Renal pelvis (tissue), 4 donors: Measurements from ENCODE around the gene MAPK1. TPM values are rescaled to one million over a fixed set of nuclear protein-coding genes. Genes with fewer than 3 reads are reported as not detected.
"Not testable (repeated sequence)": the region's sequence is repeated elsewhere in the genome, so short reads cannot be mapped to it uniquely, and the experiment has no call there.

Experiments
- DNase-seq: peaks from one replicate; pipeline ENCODE4 v3.0.0-alpha.2; 2013
- polyA plus RNA-seq, 3 donors: library from polyadenylated mRNA; unstranded; fragments of 120-200 nt; gene quantifications; one replicate each; pipeline ENCODE4 v1.2.1, GENCODE V29; 2013; ENCODE audit not compliant: insufficient read length in 3 of 3

The MAPK1 gene
- polyA plus RNA-seq, 3 donors: 126 to 135 (median 134) TPM

DNA sequence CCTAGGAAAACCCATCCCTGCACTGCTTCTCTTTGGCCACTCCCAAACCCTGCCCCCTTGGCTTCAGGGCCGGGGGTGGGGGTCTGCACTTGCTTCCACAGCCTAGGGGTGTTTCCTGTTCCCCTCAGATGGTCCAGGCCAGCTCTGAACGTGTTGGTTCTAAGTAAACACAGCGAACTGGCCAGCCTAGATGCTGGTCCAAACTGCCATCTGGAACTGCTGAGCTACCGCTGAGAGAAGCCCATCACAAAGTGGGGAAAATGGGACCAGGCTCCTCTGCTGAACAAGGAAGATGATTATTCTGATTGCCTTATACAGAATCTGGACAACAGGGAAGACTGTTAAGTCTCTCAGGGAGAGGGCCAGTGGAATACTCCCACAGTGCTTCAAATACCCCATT, 108.4 kb downstream of the MAPK1 start:
- DNase-seq: no peak

DNA sequence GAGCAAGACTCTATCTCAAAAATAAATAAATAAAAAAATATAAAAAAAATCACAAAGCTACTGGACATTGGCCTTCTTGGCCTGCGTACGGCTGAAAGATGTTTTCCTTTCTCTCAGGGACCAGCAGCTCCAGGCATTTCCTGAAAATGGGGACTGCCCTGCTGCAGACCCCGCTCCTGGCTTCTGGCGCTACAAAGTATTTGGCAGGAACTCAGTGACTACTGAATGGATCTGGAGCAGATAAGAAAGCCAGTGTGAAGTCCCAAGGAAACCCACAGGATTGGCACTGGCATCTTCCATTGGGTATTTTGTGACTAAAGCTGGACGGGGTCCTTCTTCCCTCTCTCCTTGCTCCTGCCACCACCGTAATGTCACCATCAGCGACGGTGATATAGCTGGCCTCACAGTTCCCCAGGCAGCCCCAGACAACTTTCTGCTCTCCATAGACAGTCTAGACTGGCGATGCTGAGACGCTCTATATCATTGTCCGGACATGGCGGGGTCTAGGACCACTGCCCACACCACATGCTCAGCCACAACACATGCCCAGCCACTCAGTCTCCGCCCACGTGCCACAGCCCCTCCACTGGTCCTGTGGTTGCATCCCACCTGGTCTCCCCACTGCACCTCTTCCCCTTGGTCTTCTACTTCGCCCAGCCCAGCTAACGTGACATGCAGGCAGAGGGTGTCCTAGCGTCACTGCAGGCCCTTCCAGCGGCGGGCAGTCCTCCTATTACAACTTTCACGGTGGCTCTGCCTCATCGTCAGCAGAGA, 109.2 kb downstream of the MAPK1 start:
- no peak for DNase-seq

DNA sequence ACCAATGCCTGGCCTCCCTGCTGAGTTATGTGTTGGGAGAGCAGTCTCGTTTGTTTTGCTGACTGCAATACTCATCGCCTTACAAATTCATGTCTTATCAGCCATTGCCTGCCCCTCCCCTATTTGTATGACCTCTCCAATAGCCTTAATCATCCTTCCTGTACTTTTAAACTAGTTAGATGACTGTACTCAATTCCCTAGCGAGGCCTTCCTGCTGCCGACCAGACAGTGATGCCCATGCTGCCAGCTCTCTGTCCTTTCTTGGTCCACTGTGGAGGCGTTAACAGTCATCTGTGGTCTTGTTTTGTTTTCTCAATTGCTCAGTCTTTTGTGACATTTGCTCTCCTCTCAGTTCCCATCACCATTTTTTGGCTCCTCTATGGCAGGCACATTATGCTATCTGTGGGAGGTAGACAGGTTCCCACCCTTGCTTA, 111.6 kb downstream of the MAPK1 start:
- no peak for DNase-seq

DNA sequence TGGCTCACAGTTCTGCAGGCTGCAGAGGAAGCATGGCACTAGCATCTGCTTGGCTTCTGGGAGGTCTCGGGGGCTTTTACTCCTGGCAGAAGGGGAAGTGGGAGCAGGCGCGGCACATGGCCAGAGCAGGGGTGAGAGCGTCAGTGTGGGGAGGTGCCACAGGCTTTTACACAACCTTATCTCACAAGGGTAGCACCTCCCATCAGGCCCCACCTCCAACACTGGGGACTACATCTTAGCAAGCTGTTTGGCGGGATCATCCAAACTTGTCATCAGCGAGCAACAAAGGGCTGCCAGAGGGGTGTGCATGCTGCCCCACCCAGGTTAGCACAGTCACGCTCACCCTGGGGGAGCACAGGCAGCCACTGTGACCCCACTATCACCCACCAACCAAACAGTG, 112.9 kb downstream of the MAPK1 start:
- no peak for DNase-seq

DNA sequence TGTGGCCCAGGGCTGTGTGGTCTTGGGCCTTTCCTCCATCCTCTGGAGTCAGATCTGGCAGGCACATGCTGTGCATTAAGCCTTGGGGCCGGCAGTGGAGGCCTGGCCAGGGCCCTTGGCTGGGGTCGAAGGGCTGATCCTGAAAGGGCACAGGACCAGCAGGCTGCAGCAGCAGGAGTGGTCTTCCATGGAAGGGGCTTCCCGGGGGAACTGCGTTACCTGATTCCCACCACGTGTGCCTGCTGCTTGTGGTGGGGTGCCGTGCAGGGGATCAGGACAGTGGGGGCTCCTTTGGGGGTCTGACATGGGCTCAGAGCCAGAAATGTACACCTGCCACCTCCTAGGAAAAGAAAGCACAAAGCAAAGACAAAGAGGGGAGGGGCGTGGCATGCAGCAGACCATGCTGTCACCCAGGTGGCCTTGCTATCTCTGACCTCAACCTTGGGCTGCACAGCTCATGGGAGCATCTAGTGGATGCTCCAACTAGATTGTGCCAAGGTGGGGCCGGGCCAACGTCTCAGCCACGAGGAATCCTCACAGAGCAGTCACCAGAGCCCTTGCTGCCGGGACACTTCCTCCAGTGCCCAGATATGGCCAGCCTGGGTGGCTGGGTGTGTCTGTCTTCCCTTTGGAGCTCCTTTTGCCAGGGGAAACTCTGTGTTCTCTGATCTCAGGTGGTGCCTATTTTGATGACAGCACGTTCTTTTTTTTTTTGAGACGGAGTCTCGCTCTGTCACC, 113.9 kb downstream of the MAPK1 start:
- no peak for DNase-seq

DNA sequence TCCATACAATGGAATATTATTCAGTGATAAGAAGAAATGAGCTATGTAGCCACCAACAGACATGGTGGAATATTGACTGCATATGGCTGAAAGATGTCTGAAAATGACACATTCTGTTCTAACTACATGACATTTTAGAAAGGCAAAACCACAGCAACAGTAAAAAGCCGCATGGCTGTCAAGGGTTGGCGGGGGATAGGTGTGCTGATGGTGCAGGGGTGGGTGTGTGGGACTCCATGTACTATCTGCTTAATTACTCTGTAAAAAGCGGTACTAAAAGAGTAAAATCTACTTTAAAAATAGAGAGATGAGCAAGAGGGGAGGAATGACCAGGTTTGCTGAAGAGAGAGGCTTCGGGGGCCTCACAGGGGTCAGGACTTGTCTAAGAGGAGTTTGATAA, 115.2 kb downstream of the MAPK1 start:
- no peak for DNase-seq

DNA sequence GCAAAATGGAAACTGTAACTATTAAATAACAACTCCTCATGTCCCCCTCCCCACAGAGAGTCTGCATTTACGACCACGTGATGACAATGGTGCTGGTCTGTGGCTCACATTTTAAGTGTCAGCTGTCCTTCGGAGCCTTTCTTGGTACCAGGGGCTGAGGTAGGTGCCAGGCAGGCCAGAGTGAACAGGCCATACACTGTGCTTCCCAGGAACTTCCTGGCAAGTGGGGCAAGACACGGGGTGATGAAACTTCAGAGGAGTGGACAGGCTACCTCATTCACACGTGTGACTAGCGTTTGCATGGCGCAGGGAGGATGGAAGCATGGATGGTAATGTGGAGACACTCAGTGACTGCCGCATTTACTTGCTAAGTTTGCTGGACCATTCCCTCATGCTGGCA, 121.5 kb downstream of the MAPK1 start:
- no peak for DNase-seq

DNA sequence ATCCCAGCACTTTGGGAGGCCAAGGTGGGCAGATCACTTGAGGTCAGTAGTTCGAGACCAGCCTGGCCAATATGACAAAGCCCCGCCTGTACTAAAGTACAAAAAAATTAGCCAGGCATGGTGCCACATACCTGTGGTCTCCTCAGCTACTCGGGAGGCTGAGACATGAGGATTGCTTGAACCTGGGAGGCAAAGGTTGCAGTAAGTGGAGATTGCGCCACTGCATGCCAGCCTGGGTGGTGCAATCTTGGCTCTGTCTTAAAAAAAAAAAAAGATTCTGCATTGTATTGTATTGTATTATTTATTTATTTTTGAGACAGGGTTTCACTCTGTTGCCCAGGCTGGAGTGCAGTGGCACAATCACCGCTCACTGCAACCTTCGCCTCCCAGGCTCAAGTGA, 122.5 kb downstream of the MAPK1 start:
- DNase-seq: not testable (repeated sequence)

DNA sequence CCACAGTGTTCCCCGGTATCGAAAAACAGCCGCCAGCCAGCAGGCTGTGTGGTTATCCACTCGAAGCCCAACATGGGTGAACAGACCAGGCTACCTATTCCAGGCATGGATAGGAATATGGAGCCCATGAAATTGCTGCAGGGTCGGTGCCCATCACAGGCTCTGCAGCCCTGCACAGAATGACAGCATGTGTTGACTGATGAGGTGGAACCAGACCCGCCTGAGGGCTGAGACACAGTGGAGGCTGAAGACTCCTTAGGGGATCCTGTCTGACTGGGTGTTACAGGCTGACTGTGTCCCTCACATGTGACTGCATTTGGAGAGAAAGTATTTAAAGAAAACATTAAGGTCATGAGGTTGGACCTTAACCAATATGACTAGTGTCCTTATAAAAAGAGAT, 125.7 kb downstream of the MAPK1 start:
- DNase-seq: no peak

DNA sequence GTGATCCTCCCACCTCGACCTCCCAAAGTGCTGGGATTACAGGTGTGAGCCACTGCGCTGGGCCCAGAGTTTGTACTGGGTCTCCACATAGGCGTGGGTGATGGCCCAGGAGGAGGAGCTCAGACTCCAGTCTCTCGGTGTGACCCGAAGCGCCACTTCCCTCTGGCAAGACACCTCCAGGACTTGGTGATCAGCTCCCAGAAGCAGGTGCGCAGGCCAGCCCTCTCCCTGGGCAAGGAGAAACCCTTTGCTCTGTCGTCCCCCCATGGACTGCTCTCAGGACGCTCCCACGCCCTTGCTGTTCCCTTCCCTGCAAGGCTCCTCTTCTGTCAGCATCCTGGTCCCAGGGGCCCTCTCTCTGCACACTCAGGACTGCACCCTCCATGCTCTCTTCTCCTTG, 126.4 kb downstream of the MAPK1 start:
- DNase-seq: no peak

DNA sequence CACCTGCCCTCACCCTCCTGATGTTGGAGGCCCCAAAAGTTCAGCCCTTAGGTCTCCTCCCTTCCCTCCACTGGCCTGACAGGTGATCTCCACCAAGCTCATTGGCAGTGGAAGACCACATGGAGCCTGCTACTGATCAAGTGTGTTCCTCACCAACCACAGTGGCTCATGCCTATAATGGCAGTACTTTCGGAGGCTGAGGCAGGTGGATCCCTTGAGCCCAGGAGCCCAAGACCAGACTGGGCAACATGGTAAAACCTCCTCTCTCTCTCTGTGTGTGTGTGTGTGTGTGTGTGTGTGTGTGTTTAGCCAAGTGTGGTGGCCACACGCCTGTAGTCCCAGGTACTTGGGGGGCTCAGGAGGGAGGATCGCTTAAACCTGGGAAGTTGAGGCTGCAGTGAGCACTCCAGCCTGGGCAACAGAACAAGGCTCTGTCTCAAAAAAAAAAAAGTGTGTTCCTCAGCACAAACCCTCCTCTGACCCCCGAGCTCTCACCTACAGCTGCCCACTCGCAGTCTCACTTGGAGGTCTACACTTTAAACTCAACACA, 127.5 kb downstream of the MAPK1 start:
- DNase-seq: no peak

DNA sequence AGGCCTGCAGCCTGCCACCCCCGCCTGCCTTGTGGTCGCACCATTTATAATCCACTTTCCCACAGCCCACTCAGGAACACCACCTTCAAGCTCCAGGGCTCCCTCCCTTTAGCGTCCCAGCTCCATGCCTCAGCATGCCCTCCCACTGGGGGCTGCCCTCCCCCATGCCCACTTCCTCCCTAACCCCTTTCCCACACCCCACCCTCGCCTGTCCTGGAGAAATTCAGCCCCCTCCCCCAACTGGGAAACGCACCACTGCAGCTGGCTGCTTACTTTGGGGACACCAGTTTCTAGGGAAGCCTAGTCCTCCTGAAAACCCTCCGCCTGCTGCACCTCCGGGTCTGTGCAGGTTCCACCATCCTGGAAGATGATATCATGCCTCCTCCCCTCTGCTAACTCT, 128.5 kb downstream of the MAPK1 start:
- DNase-seq: no peak

DNA sequence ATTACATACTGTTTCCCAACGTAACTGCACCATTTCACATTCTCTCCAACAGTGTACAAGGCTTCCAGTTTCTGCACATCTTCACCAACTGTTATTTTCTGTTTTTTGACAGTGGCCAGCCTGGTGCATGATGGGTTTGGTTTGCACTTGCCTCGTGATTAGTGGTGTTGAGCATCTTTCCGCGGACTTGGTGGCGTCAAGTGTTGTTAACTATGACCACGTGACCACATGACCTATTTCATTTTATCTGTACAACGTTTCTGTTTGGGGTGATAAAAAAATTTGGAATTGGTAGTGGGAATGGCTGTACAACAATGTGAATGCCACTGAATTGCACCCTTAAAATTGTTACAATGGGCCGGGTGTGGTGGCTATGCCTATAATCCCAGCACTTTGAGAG, 129.4 kb downstream of the MAPK1 start:
- DNase-seq: no peak

DNA sequence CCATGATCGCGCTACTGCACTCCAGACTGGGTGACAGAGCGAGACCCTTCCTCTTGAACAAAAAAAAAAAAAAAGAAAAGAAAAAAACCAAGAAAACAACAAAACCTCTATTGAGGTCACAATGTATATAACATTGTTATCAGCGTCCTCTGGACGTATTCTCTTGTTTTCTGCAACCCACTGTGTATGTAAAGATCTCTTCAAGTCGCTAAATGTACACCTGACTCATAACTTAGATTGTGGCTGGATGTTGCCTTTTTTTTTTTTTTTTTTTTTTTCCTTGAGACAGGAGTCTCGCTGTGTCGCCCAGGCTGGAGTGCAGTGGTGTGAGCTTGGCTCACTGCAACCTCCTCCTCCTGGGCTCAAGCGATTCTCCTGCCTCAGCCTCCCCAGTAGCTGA, 130.5 kb downstream of the MAPK1 start:
- DNase-seq: no peak

DNA sequence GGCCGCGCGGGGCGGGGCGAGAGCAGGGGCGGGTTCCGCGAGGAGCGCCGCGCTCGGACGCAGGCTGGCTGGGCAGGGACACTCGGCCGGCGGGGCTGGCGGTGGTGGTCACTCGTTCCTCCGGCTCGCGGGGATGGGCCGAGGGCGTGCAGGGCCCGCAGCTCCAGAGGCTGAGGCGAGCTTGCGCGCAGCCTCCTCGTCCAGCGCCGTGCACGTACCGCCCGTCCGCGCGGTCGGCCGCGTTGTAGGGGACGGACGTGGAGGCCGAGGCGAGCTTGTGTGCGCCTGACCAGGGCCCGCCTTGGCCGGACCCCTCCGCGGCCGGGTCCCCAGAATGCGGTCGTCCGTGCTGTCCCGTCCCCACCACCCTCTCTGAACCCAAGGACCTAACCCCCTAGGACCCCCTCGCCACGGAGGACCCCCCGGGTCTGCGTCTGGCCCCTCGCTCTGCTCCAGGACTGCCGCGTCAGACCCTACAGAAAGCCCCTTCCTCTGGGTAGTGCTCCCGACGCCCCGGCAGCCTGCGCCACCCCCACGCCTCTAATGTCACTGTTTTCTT, 131.3 kb downstream of the MAPK1 start:
- no peak for DNase-seq

DNA sequence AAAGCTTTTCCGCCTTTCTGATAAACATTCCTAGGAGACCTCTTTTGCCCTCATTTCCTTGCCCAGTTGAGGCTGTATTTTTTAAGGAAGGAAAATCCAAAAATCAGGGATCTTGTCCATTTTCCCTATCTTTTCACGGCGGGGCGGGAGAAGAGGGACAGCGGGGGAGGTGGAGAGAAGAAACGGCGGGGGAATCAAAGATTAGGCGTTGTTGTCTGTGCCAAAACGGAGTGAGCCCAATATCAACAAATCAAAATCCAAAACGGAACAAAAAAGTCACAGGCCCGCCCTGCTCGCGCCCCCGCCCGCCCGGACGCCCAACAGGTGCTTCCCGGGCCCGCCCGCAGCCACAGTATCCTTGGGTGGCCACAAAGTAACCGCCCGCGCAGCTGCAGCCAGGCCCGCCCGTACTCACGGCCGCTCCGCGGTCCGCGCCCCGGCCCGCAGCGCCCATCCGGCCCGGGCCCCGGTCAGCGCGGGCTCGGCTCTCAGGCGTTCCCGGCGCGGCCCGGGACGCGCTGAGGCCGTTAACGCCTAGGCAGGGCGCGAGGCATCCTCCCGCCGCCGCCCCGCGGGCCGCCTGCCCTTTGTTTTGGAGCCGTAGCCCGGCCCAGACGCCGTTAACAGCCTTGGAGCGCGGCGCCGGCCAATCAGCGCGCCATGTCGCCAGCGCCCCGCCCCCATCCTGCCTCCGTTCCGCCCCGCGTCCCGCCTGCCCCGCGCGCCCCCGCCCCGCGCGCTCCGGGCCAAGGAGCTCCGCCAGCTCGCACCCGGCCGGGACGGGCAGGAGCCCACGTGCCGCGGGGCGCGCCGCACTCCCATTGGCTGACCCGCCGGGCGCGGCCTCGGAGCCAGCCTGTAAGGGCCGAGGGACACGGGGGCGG, 132.0 kb downstream of the MAPK1 start, which contains the start of gene YPEL1:
YPEL1 (minus strand) TSS at position 595 of the 884 bp plus-strand sequence. CDS start 25,050 bp downstream, outside the sequence.
- DNase-seq: peak; percentile 98

DNA sequence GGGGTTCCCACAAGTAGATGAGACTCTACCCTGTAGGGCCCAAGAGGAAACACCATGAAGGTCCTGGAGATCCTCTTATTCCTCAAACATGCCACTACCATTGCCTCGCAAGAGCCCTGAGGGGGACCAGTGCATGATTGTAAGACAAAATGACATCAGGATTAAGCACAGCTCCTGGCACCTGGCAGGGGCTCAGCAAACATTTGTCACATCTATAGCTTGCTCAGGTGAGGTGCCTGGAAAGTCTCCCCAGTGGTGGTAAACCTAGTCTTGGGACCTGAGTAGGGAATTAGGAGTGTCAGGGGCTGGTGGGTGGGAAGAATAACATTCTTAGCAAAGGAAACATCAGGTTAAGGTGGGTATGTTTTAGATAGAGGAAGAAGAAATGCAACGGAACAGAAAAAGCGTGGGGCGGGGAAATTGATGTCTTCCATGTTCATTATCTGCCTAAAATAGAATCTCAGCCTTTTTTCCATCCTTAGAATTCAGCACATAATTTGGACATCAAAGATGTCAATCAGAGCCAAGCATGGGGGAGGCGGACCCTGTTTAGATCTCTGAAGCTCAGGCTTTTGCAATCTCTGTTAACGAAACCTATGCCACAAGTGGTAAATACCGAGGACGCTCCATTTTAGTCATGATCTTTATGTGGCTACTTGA, 132.8 kb downstream of the MAPK1 start:
- no peak for DNase-seq

DNA sequence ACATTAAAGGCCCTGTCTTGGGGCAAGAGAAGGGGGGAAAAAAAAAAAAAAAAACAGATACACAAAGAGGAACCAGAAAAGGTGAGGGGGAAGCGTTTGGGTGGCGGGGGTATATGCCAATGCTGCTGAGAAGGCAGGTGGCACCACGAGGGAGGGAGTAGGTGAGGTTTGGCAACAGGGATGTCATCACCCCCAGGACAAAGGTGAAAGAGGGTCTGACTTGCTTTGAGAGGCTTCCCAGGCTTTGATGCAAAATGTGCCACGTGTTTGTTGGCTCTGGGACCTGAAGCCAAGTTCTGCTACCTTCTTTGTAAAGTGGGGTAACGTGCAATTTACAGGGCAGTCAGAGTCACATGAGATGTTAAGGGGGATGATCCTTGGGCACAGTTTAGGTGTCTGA, 135.9 kb downstream of the MAPK1 start:
- DNase-seq: no peak

DNA sequence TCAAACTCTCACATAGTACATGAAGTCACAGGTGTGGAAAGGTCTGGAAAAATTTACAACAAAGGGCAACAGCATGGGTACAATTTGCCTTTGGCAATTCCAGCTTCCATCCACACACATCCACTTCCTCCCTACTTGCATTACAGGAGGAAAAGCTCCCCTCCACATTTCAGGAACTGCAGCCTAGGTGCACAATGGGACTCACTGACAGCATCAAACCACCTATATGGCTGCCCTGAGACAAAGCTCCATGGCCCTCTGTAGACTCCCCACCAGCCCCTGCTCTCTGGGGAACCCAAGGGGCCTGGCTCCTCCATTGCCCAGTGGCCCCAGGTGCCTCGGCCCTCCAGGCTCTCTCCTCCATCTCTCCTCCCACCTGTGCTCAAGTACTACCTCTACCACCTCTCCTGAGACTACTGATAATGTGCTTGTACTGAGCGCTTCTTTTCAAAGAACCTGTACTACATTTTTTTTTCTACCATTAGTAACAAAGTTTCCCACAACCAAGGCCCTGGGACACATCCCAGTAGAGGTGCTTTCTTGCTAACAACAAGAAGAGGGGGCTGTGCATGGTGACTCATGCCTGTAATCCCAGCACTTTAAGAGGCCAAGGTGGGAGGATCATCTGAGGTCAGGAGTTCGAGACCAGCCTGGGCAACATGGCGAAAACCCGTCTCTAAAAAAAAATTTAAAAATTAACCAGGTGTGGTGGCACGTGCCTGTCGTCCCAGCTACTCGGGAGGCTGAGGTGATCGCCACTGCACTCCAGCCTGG, 136.7 kb downstream of the MAPK1 start:
- no peak for DNase-seq

DNA sequence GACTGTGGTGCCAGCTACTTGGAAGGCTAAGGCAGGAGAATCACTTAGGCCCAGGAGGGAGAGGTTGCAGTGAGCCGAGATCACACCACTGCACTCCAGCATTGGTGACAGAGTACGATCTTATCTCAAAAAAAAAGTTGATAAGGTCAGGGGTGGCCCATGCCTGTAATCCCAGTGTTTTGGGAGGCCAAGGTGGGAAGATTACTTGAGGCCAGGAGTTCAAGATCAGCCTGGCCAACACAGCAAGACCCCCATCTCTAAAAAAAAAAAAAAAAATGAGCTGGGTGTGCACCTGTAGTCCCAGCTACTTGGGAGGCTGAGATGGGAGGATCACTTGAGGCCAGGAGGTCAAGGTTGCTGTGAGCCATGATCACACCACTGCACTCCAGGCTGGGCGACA, 138.3 kb downstream of the MAPK1 start:
- DNase-seq: not testable (repeated sequence)
